Peyer's patch (tissue), 4 donors: ENCODE results near the gene COL16A1.

ENCODE experiments used
- CTCF ChIP-seq, 6 experiments: fragments of 450-650 bp in 4 of 6; fragments of 200-600 bp in 2 of 6; sonication (generic) in 1 of 6; IDR thresholded peaks; one replicate each; pipeline ENCODE4 v1.5.1; 2017 to 2019; ENCODE audit warnings: antibody characterized with exemption in 6 of 6, mild to moderate bottlenecking in 3 of 6, moderate library complexity in 1 of 6
- POLR2A ChIP-seq, 2 donors: fragments of 450-650 bp; IDR thresholded peaks; one replicate each; pipeline ENCODE4 v1.5.1; 2017; ENCODE audit warnings: antibody characterized with exemption in 2 of 2, mild to moderate bottlenecking in 2 of 2, moderate library complexity in 2 of 2

DNA sequence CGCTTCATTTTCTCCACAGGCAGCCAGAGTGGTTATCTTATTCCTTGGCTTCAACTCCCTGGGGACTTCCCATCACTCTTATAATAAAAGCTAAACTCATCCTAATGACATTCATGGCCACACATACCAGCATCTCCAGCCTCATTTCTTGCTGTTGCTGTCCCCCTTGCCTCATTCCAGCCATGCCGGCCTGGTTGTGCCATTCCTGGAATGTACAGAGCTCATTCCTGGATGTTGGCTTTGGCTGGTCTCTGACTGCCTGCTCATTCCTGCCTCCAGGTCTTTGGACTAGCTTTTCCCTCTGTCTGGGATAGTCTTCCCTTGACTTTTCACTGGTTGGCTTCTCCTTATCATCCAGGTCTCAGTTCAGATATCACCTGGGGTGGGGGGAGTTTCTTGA lies 56.7 kb downstream of the COL16A1 start:
- TF ChIP-seq CTCF (IDR thresholded peaks at IDR 0.05) (no peak), POLR2A (IDR thresholded peaks at IDR 0.05) (no peak)
